ENCODE results near the gene DHRS3. TPM values are rescaled to one million over a fixed set of nuclear protein-coding genes. Genes with fewer than 3 reads are reported as not detected.

Gene DHRS3
- total and polyA plus RNA-seq, 10 of the 15 experiments (the other 5 are each of a cell fraction or from before 2014, with no cell fraction given): 0.23 to 29.7 (median 1.2) TPM

DNA sequence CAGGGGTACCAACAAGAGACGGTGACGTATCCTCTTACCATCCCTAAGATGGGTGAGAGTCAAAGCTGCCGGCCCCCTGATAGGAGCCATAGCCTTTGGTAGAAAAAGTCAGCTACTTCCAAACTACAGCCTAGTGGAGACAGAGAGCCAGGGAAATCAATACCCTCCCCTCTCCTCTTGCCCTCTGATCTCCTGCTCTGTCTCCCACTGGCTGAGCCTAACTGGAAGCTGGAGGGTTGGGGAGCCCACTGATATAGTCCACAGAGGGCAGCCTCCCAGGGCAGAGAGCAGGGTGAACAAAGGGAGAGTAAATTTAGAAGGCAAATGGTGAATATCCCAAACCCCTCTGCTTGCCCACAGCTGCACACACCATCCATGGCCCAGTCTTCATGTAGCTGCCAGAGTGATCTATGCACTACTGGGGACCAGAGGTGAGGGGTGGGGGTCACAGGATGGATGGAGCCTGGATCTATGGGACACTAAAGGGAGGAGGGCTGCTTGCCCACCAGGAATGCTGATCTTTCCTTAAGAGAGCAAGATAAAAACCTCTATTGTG is 80.0 kb downstream of the DHRS3 start:
- BruUV-seq (replicated peaks): no TSS peak
- H3K79me2 ChIP-seq (ENCODE audit: control insufficient read depth, insufficient read depth, low read length): no peaks in the 10 kb centered on the region
- no peak overlapping the region for H2AFZ ChIP-seq (ENCODE audit: control insufficient read depth, low read depth, low read length)
- H3K4me3 ChIP-seq: no peak overlapping the region
- ChIA-PET CTCF (interaction anchor here (1.1 to 1.5 kb wide), 2 partner anchors 20 to 129 kb away, joined by 3 read pairs; no protein-coding TSS in a partner anchor), SMC1A (ENCODE audit: uncharacterized antibody, unreplicated experiment) (no interaction called here), RAD21 (ENCODE audit: unreplicated experiment) (no interaction called here), POLR2A (no interaction called here)
- no peak overlapping the region for H3K4me2 ChIP-seq (ENCODE audit: control insufficient read depth, insufficient read depth)
- no peaks in the 10 kb centered on the region for H3K4me1 ChIP-seq (ENCODE audit: control insufficient read depth, insufficient read depth, low read length)
- FAIRE-seq (no peak), DNase-seq (ENCODE audit: low read depth, low spot score) (no peak), ATAC-seq (no peak)
- intact Hi-C loops (cut with micrococcal nuclease; ENCODE audit: unreplicated experiment): no loop called here
- TF ChIP-seq MYB (IDR thresholded peaks at IDR 0.05; ENCODE audit: borderline replicate concordance, low read depth, low read length) (no peak), NFYA (IDR thresholded peaks at IDR 0.05; ENCODE audit: borderline replicate concordance, low read depth, low read length) (no peak), MYC (IDR thresholded peaks at IDR 0.05; ENCODE audit: insufficient read depth, insufficient read length, insufficient replicate concordance, low read length, severe bottlenecking) (no peak), SUPT20H (IDR thresholded peaks at IDR 0.05; ENCODE audit: borderline replicate concordance, control insufficient read depth, low read depth, low read length) (no peak), CREM (IDR thresholded peaks at IDR 0.05; ENCODE audit: low read depth) (no peak), STAT3 (IDR thresholded peaks at IDR 0.05; ENCODE audit: low read depth, low read length) (no peak), SRF (IDR thresholded peaks at IDR 0.05; ENCODE audit: low read depth in 2 of 2, low read length in 2 of 2) (no peak), CREB1 (IDR thresholded peaks at IDR 0.05; ENCODE audit: low read depth) (no peak), TCF3 (IDR thresholded peaks at IDR 0.05; ENCODE audit: borderline replicate concordance, insufficient read depth, low read depth, low read length) (no peak), STAT1 (conservative IDR thresholded peaks at IDR 0.05) (no peak)
- TF ChIP-seq, protein P1, sequence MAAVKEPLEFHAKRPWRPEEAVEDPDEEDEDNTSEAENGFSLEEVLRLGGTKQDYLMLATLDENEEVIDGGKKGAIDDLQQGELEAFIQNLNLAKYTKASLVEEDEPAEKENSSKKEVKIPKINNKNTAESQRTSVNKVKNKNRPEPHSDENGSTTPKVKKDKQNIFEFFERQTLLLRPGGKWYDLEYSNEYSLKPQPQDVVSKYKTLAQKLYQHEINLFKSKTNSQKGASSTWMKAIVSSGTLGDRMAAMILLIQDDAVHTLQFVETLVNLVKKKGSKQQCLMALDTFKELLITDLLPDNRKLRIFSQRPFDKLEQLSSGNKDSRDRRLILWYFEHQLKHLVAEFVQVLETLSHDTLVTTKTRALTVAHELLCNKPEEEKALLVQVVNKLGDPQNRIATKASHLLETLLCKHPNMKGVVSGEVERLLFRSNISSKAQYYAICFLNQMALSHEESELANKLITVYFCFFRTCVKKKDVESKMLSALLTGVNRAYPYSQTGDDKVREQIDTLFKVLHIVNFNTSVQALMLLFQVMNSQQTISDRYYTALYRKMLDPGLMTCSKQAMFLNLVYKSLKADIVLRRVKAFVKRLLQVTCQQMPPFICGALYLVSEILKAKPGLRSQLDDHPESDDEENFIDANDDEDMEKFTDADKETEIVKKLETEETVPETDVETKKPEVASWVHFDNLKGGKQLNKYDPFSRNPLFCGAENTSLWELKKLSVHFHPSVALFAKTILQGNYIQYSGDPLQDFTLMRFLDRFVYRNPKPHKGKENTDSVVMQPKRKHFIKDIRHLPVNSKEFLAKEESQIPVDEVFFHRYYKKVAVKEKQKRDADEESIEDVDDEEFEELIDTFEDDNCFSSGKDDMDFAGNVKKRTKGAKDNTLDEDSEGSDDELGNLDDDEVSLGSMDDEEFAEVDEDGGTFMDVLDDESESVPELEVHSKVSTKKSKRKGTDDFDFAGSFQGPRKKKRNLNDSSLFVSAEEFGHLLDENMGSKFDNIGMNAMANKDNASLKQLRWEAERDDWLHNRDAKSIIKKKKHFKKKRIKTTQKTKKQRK (IDR thresholded peaks at IDR 0.05; ENCODE audit: low read depth, low read length): no peak
- TF ChIP-seq, protein P2, sequence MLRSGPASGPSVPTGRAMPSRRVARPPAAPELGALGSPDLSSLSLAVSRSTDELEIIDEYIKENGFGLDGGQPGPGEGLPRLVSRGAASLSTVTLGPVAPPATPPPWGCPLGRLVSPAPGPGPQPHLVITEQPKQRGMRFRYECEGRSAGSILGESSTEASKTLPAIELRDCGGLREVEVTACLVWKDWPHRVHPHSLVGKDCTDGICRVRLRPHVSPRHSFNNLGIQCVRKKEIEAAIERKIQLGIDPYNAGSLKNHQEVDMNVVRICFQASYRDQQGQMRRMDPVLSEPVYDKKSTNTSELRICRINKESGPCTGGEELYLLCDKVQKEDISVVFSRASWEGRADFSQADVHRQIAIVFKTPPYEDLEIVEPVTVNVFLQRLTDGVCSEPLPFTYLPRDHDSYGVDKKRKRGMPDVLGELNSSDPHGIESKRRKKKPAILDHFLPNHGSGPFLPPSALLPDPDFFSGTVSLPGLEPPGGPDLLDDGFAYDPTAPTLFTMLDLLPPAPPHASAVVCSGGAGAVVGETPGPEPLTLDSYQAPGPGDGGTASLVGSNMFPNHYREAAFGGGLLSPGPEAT (IDR thresholded peaks at IDR 0.05; ENCODE audit: low read depth): no peak
- 48% methylated on average over 3 of the region's 3 CpGs for WGBS (ENCODE audit: insufficient coverage, insufficient replicate concordance, low lambda C conversion rate, missing lambda C conversion rate)
- in situ Hi-C loops (cut with MboI): loop anchor here (25.0 kb wide), 1 partner anchor 699 kb away; the partner anchor contains the start of gene PRAMEF18
- H3K27ac ChIP-seq (ENCODE audit: control insufficient read depth, insufficient read depth): no peak overlapping the region
- H4K20me1 ChIP-seq (ENCODE audit: control insufficient read depth, insufficient read depth): no peaks in the 10 kb centered on the region
- no peaks in the 10 kb centered on the region; a peak in 2 of 4 replicates for H3K27me3 ChIP-seq (replicated peaks in 1 of 2; ENCODE audit: control insufficient read depth in 2 of 2, insufficient read depth in 2 of 2, low read length in 1 of 2)
- no peak overlapping the region for H3K9ac ChIP-seq (ENCODE audit: control insufficient read depth, insufficient read depth, low read length)
- H3K36me3 ChIP-seq (ENCODE audit: control insufficient read depth in 2 of 2, insufficient read depth in 2 of 2, low read length in 1 of 2): no peaks in the 10 kb centered on the region
- H3K9me3 ChIP-seq (replicated peaks; ENCODE audit: control insufficient read depth, insufficient read depth, low read length): no peaks in the 10 kb centered on the region; the same call in 2 of the 3 replicates
